Neuronal stem cell (in vitro differentiated cells): Measurements from ENCODE around the gene ITGAX.
A peak's percentile ranks its signal among the peaks of the same experiment; 100 is the strongest.

Experiments used
- DNase-seq: peaks from one replicate; pipeline ENCODE4 v3.0.0-alpha.2; 2013; ENCODE audit warnings: low spot score
- H2AFZ ChIP-seq: one replicate; pipeline ENCODE4 v1.6.1; 2013; ENCODE audit warnings: mild to moderate bottlenecking, low read length, inconsistent platforms
- H2AK5ac ChIP-seq: 2 replicates; pipeline ENCODE4 v1.6.1; 2013; ENCODE audit warnings: low read depth, mild to moderate bottlenecking, inconsistent platforms, low read length, moderate library complexity, mixed read lengths
- H2BK120ac ChIP-seq: 2 replicates; pipeline ENCODE4 v1.6.1; 2013; ENCODE audit warnings: low read depth, mild to moderate bottlenecking, inconsistent platforms, low read length, moderate library complexity, mixed read lengths
- H2BK12ac ChIP-seq: one replicate; pipeline ENCODE4 v1.6.1; 2013; ENCODE audit warnings: low read length, inconsistent platforms
- H2BK15ac ChIP-seq: 2 replicates; pipeline ENCODE4 v1.6.1; 2013; ENCODE audit warnings: mild to moderate bottlenecking, low read length, inconsistent platforms, mixed read lengths
- H2BK5ac ChIP-seq: one replicate; pipeline ENCODE4 v1.6.1; 2013; ENCODE audit warnings: inconsistent platforms, mild to moderate bottlenecking, low read length, moderate library complexity
- H3K14ac ChIP-seq: one replicate; pipeline ENCODE4 v1.6.1; 2013; ENCODE audit warnings: low read length, inconsistent platforms
- H3K18ac ChIP-seq: 2 replicates; pipeline ENCODE4 v1.6.1; 2013; ENCODE audit warnings: low read length, inconsistent platforms
- H3K23ac ChIP-seq: 2 replicates; pipeline ENCODE4 v1.6.1; 2013; ENCODE audit warnings: low read depth, mild to moderate bottlenecking, mixed read lengths, low read length, inconsistent platforms; ENCODE audit not compliant: poor library complexity
- H3K27ac ChIP-seq: replicated peaks from 3 replicates; pipeline ENCODE4 v1.5.1; 2013; ENCODE audit warnings: low read length, inconsistent platforms
- H3K27me3 ChIP-seq, 3 experiments: 2 replicates each; pipeline ENCODE4 v1.6.1; 2013; ENCODE audit warnings: low read length in 3 of 3, mild to moderate bottlenecking in 2 of 3, inconsistent platforms in 1 of 3, low read depth in 1 of 3, mixed read lengths in 1 of 3, moderate library complexity in 1 of 3; ENCODE audit not compliant: control insufficient read depth in 3 of 3, insufficient read depth in 3 of 3
- H3K36me3 ChIP-seq, 2 donors: replicated peaks in 1 of 2; 2 replicates each; pipeline ENCODE4 v1.6.1; 2013; ENCODE audit warnings: low read length in 2 of 2; ENCODE audit not compliant: control insufficient read depth in 2 of 2, insufficient read depth in 2 of 2
- H3K4ac ChIP-seq: 2 replicates; pipeline ENCODE4 v1.6.1; 2013; ENCODE audit warnings: inconsistent platforms, mild to moderate bottlenecking, low read length, moderate library complexity
- H3K4me1 ChIP-seq, 2 donors: 1 replicate in 1 of 2; 2 replicates in 1 of 2; pipeline ENCODE4 v1.6.1; 2013; ENCODE audit warnings: low read length in 2 of 2, low read depth in 1 of 2; ENCODE audit not compliant: control insufficient read depth in 2 of 2, insufficient read depth in 1 of 2
- H3K4me2 ChIP-seq: one replicate; pipeline ENCODE4 v1.6.1; 2013; ENCODE audit warnings: mild to moderate bottlenecking, low read length, inconsistent platforms; ENCODE audit not compliant: insufficient read depth, poor library complexity, severe bottlenecking
- H3K4me3 ChIP-seq, 2 donors: 2 replicates each; pipeline ENCODE4 v1.5.1; 2013; ENCODE audit warnings: low read length in 2 of 2, mild to moderate bottlenecking in 2 of 2, inconsistent platforms in 1 of 2, moderate library complexity in 1 of 2
- H3K79me1 ChIP-seq: one replicate; pipeline ENCODE4 v1.6.1; 2013; ENCODE audit warnings: low read depth, mild to moderate bottlenecking, inconsistent platforms, low read length, moderate library complexity
- H3K9ac ChIP-seq: one replicate; pipeline ENCODE4 v1.6.1; 2013; ENCODE audit warnings: mild to moderate bottlenecking, low read depth, low read length, inconsistent platforms; ENCODE audit not compliant: poor library complexity
- H3K9me3 ChIP-seq, 2 donors: replicated peaks in 1 of 2; 2 replicates each; pipeline versions ENCODE3 to v1.6.1; 2013; ENCODE audit warnings: low read length in 2 of 2, mild to moderate bottlenecking in 2 of 2, inconsistent platforms in 1 of 2, low read depth in 1 of 2, mixed read lengths in 1 of 2, moderate library complexity in 1 of 2; ENCODE audit not compliant: control insufficient read depth in 2 of 2, insufficient read depth in 1 of 2
- H4K8ac ChIP-seq: one replicate; pipeline ENCODE4 v1.6.1; 2013; ENCODE audit warnings: low read depth, mild to moderate bottlenecking, inconsistent platforms, low read length, moderate library complexity
- H4K91ac ChIP-seq: one replicate; pipeline ENCODE4 v1.6.1; 2013; ENCODE audit warnings: low read length, low read depth, mild to moderate bottlenecking, inconsistent platforms; ENCODE audit not compliant: poor library complexity
- WGBS, 2 donors: extraction: QIAGEN DNeasy Blood & Tissue Kit; methylation state at CpG; one replicate each; pipeline ENCODE4 v1.1.7; 2013; ENCODE audit warnings: missing lambda C conversion rate in 2 of 2, mixed read lengths in 1 of 2; ENCODE audit not compliant: insufficient read length in 2 of 2, insufficient replicate concordance in 1 of 2; ENCODE audit errors: extremely low coverage in 2 of 2; 5-methylcytosine and 5-hydroxymethylcytosine counted together

ITGAX gene

GRCh38 chr16:31412750-31413149 is 57.8 kb downstream of the ITGAX start:
- H3K4ac ChIP-seq = no peak overlapping the region
- no peak overlapping the region for H3K9ac ChIP-seq
- H3K36me3 ChIP-seq = no peaks in the 10 kb centered on the region
- no peak overlapping the region for H3K14ac ChIP-seq
- H3K18ac ChIP-seq = peak overlapping the region; percentile 38
- no peak overlapping the region for H2AFZ ChIP-seq
- peaks cover 0 to 17% (median 0%) of the 10 kb centered on the region in 3 experiments for H3K27me3 ChIP-seq
- H2BK120ac ChIP-seq = no peak overlapping the region
- H3K9me3 ChIP-seq = no peaks in the 10 kb centered on the region
- no peak overlapping the region for H2BK12ac ChIP-seq
- H4K8ac ChIP-seq = no peak overlapping the region
- H3K79me1 ChIP-seq = peaks cover 1% of the 10 kb centered on the region
- H3K23ac ChIP-seq = no peak overlapping the region
- H3K27ac ChIP-seq = no peak overlapping the region
- H3K4me1 ChIP-seq = peaks cover 1 to 4% of the 10 kb centered on the region in 2 donors
- no peak overlapping the region for H2BK15ac ChIP-seq
- H2BK5ac ChIP-seq = no peak overlapping the region
- H3K4me3 ChIP-seq = no peak overlapping the region
- no CpG with 5 or more reads among the region's 10 CpGs for WGBS, 2 donors
- no peak for DNase-seq
- no peak overlapping the region for H3K4me2 ChIP-seq
- no peak overlapping the region for H4K91ac ChIP-seq
- H2AK5ac ChIP-seq = peak overlapping the region; percentile 88

GRCh38 chr16:31413381-31413780 is 58.4 kb downstream of the ITGAX start:
- Histone ChIP-seq H3K9ac (no peak overlapping the region), H3K4me2 (no peak overlapping the region), H3K23ac (no peak overlapping the region), H3K27me3 (peaks cover 0 to 17% (median 0%) of the 10 kb centered on the region in 3 experiments), H4K91ac (no peak overlapping the region), H3K4me3 (peak overlapping the region in 1 of 2 donors; percentile 23), H3K79me1 (peaks cover 1% of the 10 kb centered on the region), H3K27ac (no peak overlapping the region), H2BK120ac (no peak overlapping the region), H3K18ac (peak overlapping the region; percentile 52), H2BK12ac (no peak overlapping the region), H3K36me3 (no peaks in the 10 kb centered on the region), H2AK5ac (no peak overlapping the region), H2AFZ (no peak overlapping the region), H2BK15ac (no peak overlapping the region), H3K14ac (no peak overlapping the region), H3K4ac (peak overlapping the region; percentile 26), H4K8ac (no peak overlapping the region), H3K9me3 (no peaks in the 10 kb centered on the region), H2BK5ac (no peak overlapping the region), H3K4me1 (peaks cover 1 to 4% of the 10 kb centered on the region in 2 donors)
- no peak for DNase-seq
- WGBS, 2 donors = no CpG with 5 or more reads among the region's 5 CpGs

GRCh38 chr16:31413943-31414342 is 59.0 kb downstream of the ITGAX start:
- Histone ChIP-seq H3K9ac (no peak overlapping the region), H3K4me3 (peak overlapping the region in 1 of 2 donors; percentile 23), H3K18ac (no peak overlapping the region), H2AFZ (no peak overlapping the region), H3K4ac (no peak overlapping the region), H4K8ac (no peak overlapping the region), H3K9me3 (no peaks in the 10 kb centered on the region), H3K79me1 (peaks cover 1% of the 10 kb centered on the region), H3K27me3 (peaks cover 0 to 17% (median 0%) of the 10 kb centered on the region in 3 experiments), H3K4me2 (no peak overlapping the region), H2BK15ac (no peak overlapping the region), H2BK12ac (no peak overlapping the region), H3K14ac (no peak overlapping the region), H3K23ac (no peak overlapping the region), H2AK5ac (no peak overlapping the region), H4K91ac (no peak overlapping the region), H3K4me1 (peaks cover 1 to 4% of the 10 kb centered on the region in 2 donors), H3K27ac (no peak overlapping the region), H3K36me3 (no peaks in the 10 kb centered on the region), H2BK120ac (no peak overlapping the region), H2BK5ac (no peak overlapping the region)
- WGBS, 2 donors = no CpG with 5 or more reads among the region's 4 CpGs
- DNase-seq = no peak

- peaks cover 0 to 17% (median 0%) of the 10 kb centered on the region in 3 experiments for H3K27me3 ChIP-seq
- no peak overlapping the region for H3K18ac ChIP-seq
- no peak for DNase-seq
- H3K4me3 ChIP-seq = no peak overlapping the region
- peaks cover 1% of the 10 kb centered on the region for H3K79me1 ChIP-seq
- no peaks in the 10 kb centered on the region for H3K9me3 ChIP-seq
- H3K9ac ChIP-seq = no peak overlapping the region
- no peak overlapping the region for H2BK15ac ChIP-seq
- H2AK5ac ChIP-seq = no peak overlapping the region
- no CpG with 5 or more reads among the region's 4 CpGs for WGBS, 2 donors
- no peak overlapping the region for H2BK5ac ChIP-seq
- H3K27ac ChIP-seq = no peak overlapping the region
- H3K4me1 ChIP-seq = peaks cover 1 to 4% of the 10 kb centered on the region in 2 donors
- H2BK12ac ChIP-seq = no peak overlapping the region
- H2BK120ac ChIP-seq = no peak overlapping the region
- no peak overlapping the region for H2AFZ ChIP-seq
- no peaks in the 10 kb centered on the region for H3K36me3 ChIP-seq
- no peak overlapping the region for H3K23ac ChIP-seq
- H3K14ac ChIP-seq = no peak overlapping the region
- no peak overlapping the region for H3K4me2 ChIP-seq
- no peak overlapping the region for H4K91ac ChIP-seq
- H4K8ac ChIP-seq = no peak overlapping the region
- no peak overlapping the region for H3K4ac ChIP-seq
Observed at GRCh38 chr16:31414706-31415105, 59.7 kb downstream of the ITGAX start.
